Stimulated activated CD4-positive, alpha-beta T cell treated with anti-CD3 and anti-CD28 coated beads, Interleukin-12 subunit alpha, Interleukin-12 subunit beta, amount 100 ng/mL, for 48 hours (primary cell): ENCODE data around the gene CAPN13.

Experiments used
- DNase-seq, 3 donors: peaks; one replicate each; pipeline ENCODE4 v3.0.0-alpha.2; 2020; ENCODE audit warnings: low read depth in 2 of 3, low spot score in 1 of 3

The CAPN13 gene

GRCh38 chr2:30765876-30766470, 41.3 kb downstream of the CAPN13 start:
- DNase-seq, result no peak

- no peak for DNase-seq
Measured at GRCh38 chr2:30765191-30765590, 42.1 kb downstream of the CAPN13 start.

- no peak for DNase-seq
Measured at GRCh38 chr2:30764021-30764800, 43.0 kb downstream of the CAPN13 start.

GRCh38 chr2:30763151-30763660, 44.0 kb downstream of the CAPN13 start:
- no peak for DNase-seq

GRCh38 chr2:30761226-30761625, 46.0 kb downstream of the CAPN13 start:
- DNase-seq, result no peak

GRCh38 chr2:30759481-30759880, 47.8 kb downstream of the CAPN13 start:
- no peak for DNase-seq

GRCh38 chr2:30758191-30758651, 49.0 kb downstream of the CAPN13 start:
- DNase-seq, result no peak

- no peak for DNase-seq
Measured at GRCh38 chr2:30757749-30758148, 49.5 kb downstream of the CAPN13 start.

GRCh38 chr2:30756971-30757370, 50.3 kb downstream of the CAPN13 start:
- no peak for DNase-seq

GRCh38 chr2:30756051-30756719, 51.1 kb downstream of the CAPN13 start:
- DNase-seq, result no peak

- no peak for DNase-seq
Measured at GRCh38 chr2:30753630-30754029, 53.6 kb downstream of the CAPN13 start.

- DNase-seq, result no peak
Measured at GRCh38 chr2:30752811-30753210, 54.4 kb downstream of the CAPN13 start.

- no peak for DNase-seq
Measured at GRCh38 chr2:30747206-30747605, 60.0 kb downstream of the CAPN13 start.

GRCh38 chr2:30744823-30745222, 62.4 kb downstream of the CAPN13 start:
- DNase-seq, result no peak

- DNase-seq, result no peak
Measured at GRCh38 chr2:30741576-30741975, 65.7 kb downstream of the CAPN13 start.

- no peak for DNase-seq
Measured at GRCh38 chr2:30738141-30738911, 68.9 kb downstream of the CAPN13 start.

GRCh38 chr2:30737326-30737610, 70.0 kb downstream of the CAPN13 start:
- DNase-seq, result no peak

GRCh38 chr2:30736461-30737325, 70.6 kb downstream of the CAPN13 start:
- no peak for DNase-seq

GRCh38 chr2:30733876-30734520, 73.2 kb downstream of the CAPN13 start:
- no peak for DNase-seq

- DNase-seq, result no peak
Measured at GRCh38 chr2:30732876-30733275, 74.4 kb downstream of the CAPN13 start.
